RWPE2 (cell line): Measurements from ENCODE around the gene ZFP36.

ENCODE experiments used
- ATAC-seq: fragments of 200-7000 bp; cut with Tn5 transposase; 3 replicates; pipeline ENCODE4 v1.9.1; 2021; ENCODE audit warnings: low read depth
- DNase-seq: peaks from one replicate; pipeline ENCODE4 v3.0.0-alpha.2; 2020; ENCODE audit warnings: low spot score
- H3K27ac ChIP-seq: fragments of 450-650 bp; 2 replicates; pipeline ENCODE4 v1.5.1; 2017; ENCODE audit warnings: mild to moderate bottlenecking; ENCODE audit not compliant: poor library complexity, severe bottlenecking
- H3K27me3 ChIP-seq: fragments of 250-450 bp; sonication (Bioruptor Pico); 2 replicates; pipeline ENCODE4 v1.5.1; 2021; ENCODE audit warnings: mild to moderate bottlenecking, moderate library complexity; ENCODE audit not compliant: insufficient read depth, poor library complexity, severe bottlenecking
- H3K36me3 ChIP-seq: fragments of 250-450 bp; sonication (Bioruptor Pico); 2 replicates; pipeline ENCODE4 v1.5.1; 2020; ENCODE audit warnings: low read depth, mild to moderate bottlenecking, moderate library complexity
- H3K4me1 ChIP-seq: fragments of 250-450 bp; sonication (Bioruptor Pico); 2 replicates; pipeline ENCODE4 v1.5.1; 2021; ENCODE audit warnings: mild to moderate bottlenecking, moderate library complexity; ENCODE audit not compliant: insufficient read depth, poor library complexity, severe bottlenecking
- H3K4me3 ChIP-seq: fragments of 250-450 bp; sonication (Bioruptor Pico); 2 replicates; pipeline ENCODE4 v1.5.1; 2021; ENCODE audit warnings: mild to moderate bottlenecking, moderate library complexity; ENCODE audit not compliant: severe bottlenecking
- H3K9me3 ChIP-seq: fragments of 250-450 bp; sonication (Bioruptor Pico); 2 replicates; pipeline ENCODE4 v1.5.1; 2021; ENCODE audit warnings: mild to moderate bottlenecking, moderate library complexity; ENCODE audit not compliant: severe bottlenecking
- TF ChIP-seq, protein P1 (sequence below): fragments of 450-650 bp; IDR thresholded peaks from one replicate; pipeline ENCODE4 v1.5.1; 2017; ENCODE audit warnings: mild to moderate bottlenecking, moderate library complexity; ENCODE audit not compliant: poor library complexity, severe bottlenecking

Gene ZFP36

DNA sequence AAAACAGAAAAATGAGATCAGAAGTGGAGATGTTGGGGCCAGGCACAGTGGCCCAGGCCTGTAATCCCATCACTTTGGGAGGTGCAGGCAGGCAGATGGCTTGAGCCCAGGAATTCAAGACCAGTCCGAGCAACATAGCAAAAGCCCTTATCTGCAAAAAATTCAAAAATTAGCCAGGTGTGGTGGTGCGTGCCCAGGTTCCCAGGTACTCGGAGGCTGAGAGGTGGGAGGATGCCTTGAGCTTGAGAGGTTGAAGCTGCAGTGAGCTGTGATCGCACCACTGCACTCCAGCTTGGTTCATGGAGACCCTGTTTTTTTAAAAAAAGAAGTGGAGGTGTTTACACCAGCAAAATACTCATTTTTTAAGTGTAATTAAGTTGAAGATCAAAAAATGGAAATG lies 6.6 kb upstream of the ZFP36 start:
- Histone ChIP-seq H3K27me3 (no peaks in the 10 kb centered on the region), H3K27ac (peak overlapping the region; percentile 98), H3K36me3 (peaks cover 7% of the 10 kb centered on the region), H3K4me1 (peaks cover 39% of the 10 kb centered on the region), H3K4me3 (no peak overlapping the region), H3K9me3 (no peaks in the 10 kb centered on the region)
- DNase-seq (no peak), ATAC-seq (no peak)
- TF ChIP-seq, protein P1, sequence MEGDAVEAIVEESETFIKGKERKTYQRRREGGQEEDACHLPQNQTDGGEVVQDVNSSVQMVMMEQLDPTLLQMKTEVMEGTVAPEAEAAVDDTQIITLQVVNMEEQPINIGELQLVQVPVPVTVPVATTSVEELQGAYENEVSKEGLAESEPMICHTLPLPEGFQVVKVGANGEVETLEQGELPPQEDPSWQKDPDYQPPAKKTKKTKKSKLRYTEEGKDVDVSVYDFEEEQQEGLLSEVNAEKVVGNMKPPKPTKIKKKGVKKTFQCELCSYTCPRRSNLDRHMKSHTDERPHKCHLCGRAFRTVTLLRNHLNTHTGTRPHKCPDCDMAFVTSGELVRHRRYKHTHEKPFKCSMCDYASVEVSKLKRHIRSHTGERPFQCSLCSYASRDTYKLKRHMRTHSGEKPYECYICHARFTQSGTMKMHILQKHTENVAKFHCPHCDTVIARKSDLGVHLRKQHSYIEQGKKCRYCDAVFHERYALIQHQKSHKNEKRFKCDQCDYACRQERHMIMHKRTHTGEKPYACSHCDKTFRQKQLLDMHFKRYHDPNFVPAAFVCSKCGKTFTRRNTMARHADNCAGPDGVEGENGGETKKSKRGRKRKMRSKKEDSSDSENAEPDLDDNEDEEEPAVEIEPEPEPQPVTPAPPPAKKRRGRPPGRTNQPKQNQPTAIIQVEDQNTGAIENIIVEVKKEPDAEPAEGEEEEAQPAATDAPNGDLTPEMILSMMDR: no peak

GRCh38 chr19:39401070-39401548 lies 5.5 kb upstream of the ZFP36 start:
- Histone ChIP-seq H3K4me1 (peaks cover 39% of the 10 kb centered on the region), H3K9me3 (no peaks in the 10 kb centered on the region), H3K27me3 (no peaks in the 10 kb centered on the region), H3K36me3 (peaks cover 4% of the 10 kb centered on the region), H3K27ac (peak overlapping the region; percentile 98), H3K4me3 (no peak overlapping the region)
- ATAC-seq (no peak), DNase-seq (no peak)
- TF ChIP-seq, protein P1: no peak

DNA sequence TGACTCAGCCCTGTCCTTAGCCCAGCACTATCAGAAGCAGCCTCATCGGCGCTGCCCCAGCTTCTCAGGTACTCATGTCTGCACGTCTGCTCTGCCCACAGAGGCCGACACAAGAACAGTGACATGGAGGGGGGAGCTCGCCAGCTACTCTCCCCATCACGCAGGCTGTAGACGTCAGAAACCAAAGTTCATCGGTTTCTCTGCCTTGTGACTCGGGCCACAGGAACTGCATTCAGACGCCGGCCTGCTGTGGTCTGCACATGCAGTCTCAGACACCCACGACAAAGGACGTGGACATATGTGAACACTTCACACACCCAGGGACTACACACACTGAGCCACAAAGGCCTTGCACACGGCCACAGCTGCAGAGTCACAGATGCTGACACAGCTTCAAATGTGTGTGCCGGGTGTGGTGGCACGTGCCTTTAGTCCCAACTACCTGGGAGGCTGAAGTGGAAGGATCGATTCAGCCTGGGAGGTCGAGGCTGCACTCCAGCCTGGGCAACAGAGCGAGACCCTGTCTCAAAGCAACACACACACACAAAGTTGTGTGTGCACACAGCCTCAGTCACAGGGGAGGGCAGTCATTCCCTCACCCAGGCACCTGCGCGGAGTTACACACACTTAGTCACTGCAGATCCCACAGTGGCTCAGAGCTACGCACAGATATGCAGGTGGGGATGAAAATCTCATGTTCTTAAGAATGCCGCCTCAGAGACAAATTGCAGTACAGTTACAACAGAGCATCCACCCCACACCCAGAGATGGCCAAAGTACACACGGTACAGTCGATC lies 4.9 kb upstream of the ZFP36 start:
- no peaks in the 10 kb centered on the region for H3K27me3 ChIP-seq
- peak overlapping the region; percentile 98 for H3K27ac ChIP-seq
- peaks cover 4% of the 10 kb centered on the region; the same call in 1 of the 2 replicates for H3K36me3 ChIP-seq
- peaks cover 39% of the 10 kb centered on the region for H3K4me1 ChIP-seq
- no peaks in the 10 kb centered on the region for H3K9me3 ChIP-seq
- peak; percentile 43 for ATAC-seq
- TF ChIP-seq, protein P1: no peak
- H3K4me3 ChIP-seq: no peak overlapping the region
- no peak for DNase-seq

DNA sequence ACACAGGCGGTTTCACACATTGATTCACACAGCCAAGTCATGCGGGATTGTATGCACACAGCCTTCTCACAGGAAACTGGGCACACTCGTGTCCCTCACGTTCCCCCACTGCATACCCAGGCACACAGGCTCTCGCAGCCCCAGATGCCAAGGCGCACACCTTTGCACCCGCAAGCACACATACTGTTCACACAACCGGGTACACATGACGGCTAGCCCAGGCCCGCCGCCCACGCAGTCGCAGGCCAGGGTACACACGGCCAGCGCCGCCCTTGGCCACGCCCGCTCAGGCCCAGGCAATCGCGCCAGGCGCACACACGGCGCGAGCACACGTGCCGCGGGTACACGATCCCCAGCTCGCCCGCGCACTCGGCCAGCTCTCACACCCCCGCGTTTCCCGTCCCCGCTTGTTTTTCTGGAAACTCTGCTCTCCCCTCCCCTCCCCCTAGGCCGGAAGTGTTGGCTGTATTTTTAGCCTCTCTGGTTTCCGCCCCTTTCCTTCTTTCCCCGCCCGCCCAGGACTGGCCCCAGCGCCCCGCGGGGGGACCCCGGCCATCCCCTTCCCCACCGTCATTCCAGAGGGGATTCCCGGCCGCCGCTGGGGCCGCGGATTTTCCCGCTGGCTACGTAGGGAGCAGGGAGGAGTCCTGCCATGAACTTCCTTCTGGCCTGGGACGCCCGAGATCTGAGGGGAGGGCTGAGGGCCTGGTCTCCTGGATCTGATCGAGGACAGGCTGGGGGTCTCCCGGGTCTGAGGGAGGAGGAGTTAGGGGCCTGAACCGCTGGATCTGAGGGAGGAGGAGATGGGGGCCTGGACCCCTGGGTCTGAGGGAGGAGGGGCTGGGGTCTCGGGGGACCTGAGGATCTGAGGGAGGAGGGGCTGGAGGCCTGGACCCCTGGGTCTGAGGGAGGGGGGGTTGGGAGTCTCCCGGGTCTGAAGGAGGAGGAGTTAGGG lies 4.0 kb upstream of the ZFP36 start:
- Histone ChIP-seq H3K4me3 (peak overlapping the region; percentile 20), H3K27ac (peak overlapping the region; percentile 98), H3K36me3 (peaks cover 13% of the 10 kb centered on the region), H3K4me1 (peaks cover 37% of the 10 kb centered on the region), H3K27me3 (no peaks in the 10 kb centered on the region), H3K9me3 (no peaks in the 10 kb centered on the region)
- ATAC-seq: 0 out of 3 replicates have a peak, but pooled peaks have one; percentile 0
- TF ChIP-seq, protein P1: no peak
- no peak for DNase-seq
